ENCODE measurements around the gene TMEM147.
"Not testable (repeated sequence)": the region's sequence is repeated elsewhere in the genome, so short reads cannot be mapped to it uniquely, and the experiment has no call there.

DNA sequence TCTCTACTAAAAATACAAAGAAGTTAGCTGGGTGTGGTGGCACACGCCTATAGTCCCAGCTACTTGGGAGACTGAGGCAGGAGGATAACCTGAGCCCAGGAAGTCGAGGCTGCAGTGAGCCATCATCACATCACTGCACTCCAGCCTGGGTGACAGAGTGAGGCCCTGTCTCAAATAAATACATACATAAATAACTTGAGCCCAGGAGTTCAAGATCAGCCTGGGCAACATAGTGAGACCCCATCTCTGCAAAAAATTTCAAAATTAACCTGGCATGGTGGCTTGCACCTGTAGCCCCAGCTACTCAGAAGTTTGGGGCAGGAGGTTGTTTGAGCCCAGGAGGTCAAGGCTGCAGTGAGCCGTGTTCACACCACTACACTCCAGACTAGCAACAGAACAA is 49.6 kb downstream of the TMEM147 start:
- TF ChIP-seq, protein P1, sequence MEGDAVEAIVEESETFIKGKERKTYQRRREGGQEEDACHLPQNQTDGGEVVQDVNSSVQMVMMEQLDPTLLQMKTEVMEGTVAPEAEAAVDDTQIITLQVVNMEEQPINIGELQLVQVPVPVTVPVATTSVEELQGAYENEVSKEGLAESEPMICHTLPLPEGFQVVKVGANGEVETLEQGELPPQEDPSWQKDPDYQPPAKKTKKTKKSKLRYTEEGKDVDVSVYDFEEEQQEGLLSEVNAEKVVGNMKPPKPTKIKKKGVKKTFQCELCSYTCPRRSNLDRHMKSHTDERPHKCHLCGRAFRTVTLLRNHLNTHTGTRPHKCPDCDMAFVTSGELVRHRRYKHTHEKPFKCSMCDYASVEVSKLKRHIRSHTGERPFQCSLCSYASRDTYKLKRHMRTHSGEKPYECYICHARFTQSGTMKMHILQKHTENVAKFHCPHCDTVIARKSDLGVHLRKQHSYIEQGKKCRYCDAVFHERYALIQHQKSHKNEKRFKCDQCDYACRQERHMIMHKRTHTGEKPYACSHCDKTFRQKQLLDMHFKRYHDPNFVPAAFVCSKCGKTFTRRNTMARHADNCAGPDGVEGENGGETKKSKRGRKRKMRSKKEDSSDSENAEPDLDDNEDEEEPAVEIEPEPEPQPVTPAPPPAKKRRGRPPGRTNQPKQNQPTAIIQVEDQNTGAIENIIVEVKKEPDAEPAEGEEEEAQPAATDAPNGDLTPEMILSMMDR (IDR thresholded peaks at IDR 0.05): not testable (repeated sequence)
- TF ChIP-seq RAD21 (conservative IDR thresholded peaks at IDR 0.05 in 1 of 2, IDR thresholded peaks at IDR 0.05 in 1 of 2); MAFK (IDR thresholded peaks at IDR 0.05; ENCODE audit: partially characterized antibody); POLR2A (IDR thresholded peaks at IDR 0.05; ENCODE audit: low read length); HES2 (IDR thresholded peaks at IDR 0.05); CHD2 (IDR thresholded peaks at IDR 0.05; ENCODE audit: low read length, partially characterized antibody); ZSCAN20 (CRISPR knock-in tag; IDR thresholded peaks at IDR 0.05); FOSL2 (IDR thresholded peaks at IDR 0.05); FOSL2 (CRISPR knock-in tag; IDR thresholded peaks at IDR 0.05); ESRRA (IDR thresholded peaks at IDR 0.05; ENCODE audit: borderline replicate concordance, low read length); SMC3 (IDR thresholded peaks at IDR 0.05); EP300 (IDR thresholded peaks at IDR 0.05); ZFP36 (IDR thresholded peaks at IDR 0.05; ENCODE audit: borderline replicate concordance, partially characterized antibody): not testable (repeated sequence)
